Mesenchymal stem cell (in vitro differentiated cells and primary cell): ENCODE data around the gene COL4A5.

Experiments
- DNase-seq: peaks from one replicate; pipeline ENCODE4 v3.0.0-alpha.2; 2013
- H2AFZ ChIP-seq: one replicate; pipeline ENCODE4 v1.6.1; 2013; ENCODE audit warnings: low read depth, mild to moderate bottlenecking, control low read depth, inconsistent platforms, low read length, moderate library complexity
- H2AK5ac ChIP-seq: 2 replicates; pipeline ENCODE4 v1.6.1; 2013; ENCODE audit warnings: low read length, moderate library complexity, mild to moderate bottlenecking, inconsistent platforms; ENCODE audit not compliant: severe bottlenecking
- H2BK120ac ChIP-seq: one replicate; pipeline ENCODE4 v1.6.1; 2013; ENCODE audit warnings: low read depth, mild to moderate bottlenecking, inconsistent platforms, low read length, moderate library complexity
- H2BK12ac ChIP-seq, 2 experiments: one replicate each; pipeline ENCODE4 v1.6.1; 2013; ENCODE audit warnings: inconsistent platforms in 2 of 2, low read length in 2 of 2, mild to moderate bottlenecking in 2 of 2, moderate library complexity in 2 of 2, control low read depth in 1 of 2
- H2BK15ac ChIP-seq: one replicate; pipeline ENCODE4 v1.6.1; 2013; ENCODE audit warnings: mild to moderate bottlenecking, low read depth, inconsistent platforms; ENCODE audit not compliant: poor library complexity, severe bottlenecking
- H2BK5ac ChIP-seq: 2 replicates; pipeline ENCODE4 v1.6.1; 2013; ENCODE audit warnings: low read depth, mild to moderate bottlenecking, low read length, control low read depth, inconsistent platforms; ENCODE audit not compliant: poor library complexity, severe bottlenecking
- H3K14ac ChIP-seq, 2 experiments: one replicate each; pipeline ENCODE4 v1.6.1; 2013; ENCODE audit warnings: inconsistent platforms in 2 of 2, low read length in 2 of 2, control low read depth in 1 of 2, mild to moderate bottlenecking in 1 of 2, moderate library complexity in 1 of 2
- H3K18ac ChIP-seq, 2 experiments: one replicate each; pipeline ENCODE4 v1.6.1; 2013; ENCODE audit warnings: inconsistent platforms in 2 of 2, low read length in 2 of 2, control low read depth in 1 of 2, low read depth in 1 of 2, mild to moderate bottlenecking in 1 of 2
- H3K23ac ChIP-seq, 2 experiments: one replicate each; pipeline ENCODE4 v1.6.1; 2013; ENCODE audit warnings: inconsistent platforms in 2 of 2, low read length in 2 of 2, mild to moderate bottlenecking in 2 of 2, moderate library complexity in 2 of 2, control low read depth in 1 of 2
- H3K27ac ChIP-seq: 2 replicates; pipeline ENCODE4 v1.5.1; 2013; ENCODE audit warnings: mild to moderate bottlenecking, moderate library complexity, low read length, control low read depth, inconsistent platforms; ENCODE audit not compliant: poor library complexity, severe bottlenecking
- H3K27me3 ChIP-seq, 2 experiments: 2 replicates each; pipeline versions ENCODE4 v1.6.1 to v1.7.0; 2013; ENCODE audit warnings: low read length in 2 of 2, mild to moderate bottlenecking in 2 of 2, moderate library complexity in 2 of 2, control low read depth in 1 of 2, inconsistent platforms in 1 of 2; ENCODE audit not compliant: control insufficient read depth in 1 of 2, insufficient read depth in 1 of 2
- H3K36me3 ChIP-seq, 2 experiments: 2 replicates each; pipeline versions ENCODE4 v1.6.1 to v1.7.0; 2013; ENCODE audit warnings: low read length in 2 of 2, control low read depth in 1 of 2, inconsistent platforms in 1 of 2, low read depth in 1 of 2, mild to moderate bottlenecking in 1 of 2; ENCODE audit not compliant: insufficient read depth in 2 of 2, control insufficient read depth in 1 of 2
- H3K4ac ChIP-seq, 2 experiments: one replicate each; pipeline ENCODE4 v1.6.1; 2013; ENCODE audit warnings: inconsistent platforms in 2 of 2, low read length in 2 of 2, mild to moderate bottlenecking in 2 of 2, moderate library complexity in 2 of 2, control low read depth in 1 of 2, low read depth in 1 of 2
- H3K4me1 ChIP-seq: 2 replicates; pipeline ENCODE4 v1.6.1; 2013; ENCODE audit warnings: low read depth, low read length, control low read depth; ENCODE audit not compliant: control insufficient read depth, insufficient read depth
- H3K4me2 ChIP-seq: 2 replicates; pipeline ENCODE4 v1.6.1; 2013; ENCODE audit warnings: low read length, mild to moderate bottlenecking, inconsistent platforms; ENCODE audit not compliant: poor library complexity, severe bottlenecking
- H3K4me3 ChIP-seq, 2 experiments: 2 replicates each; pipeline versions ENCODE4 v1.5.1 to v1.7.0; 2013; ENCODE audit warnings: low read length in 2 of 2, mild to moderate bottlenecking in 2 of 2, control low read depth in 1 of 2, low read depth in 1 of 2; ENCODE audit not compliant: insufficient read depth in 1 of 2
- H3K79me1 ChIP-seq: replicated peaks from 2 replicates; pipeline ENCODE4 v1.6.1; 2013; ENCODE audit warnings: mild to moderate bottlenecking, control low read depth, low read length, inconsistent platforms; ENCODE audit not compliant: poor library complexity, severe bottlenecking
- H3K9ac ChIP-seq: 2 replicates; pipeline ENCODE4 v1.7.0; 2013; ENCODE audit warnings: mild to moderate bottlenecking, low read length, moderate library complexity
- H3K9me3 ChIP-seq: 2 replicates; pipeline ENCODE4 v1.7.0; 2013; ENCODE audit warnings: mild to moderate bottlenecking, low read length; ENCODE audit not compliant: control insufficient read depth
- H4K8ac ChIP-seq: one replicate; pipeline ENCODE4 v1.6.1; 2013; ENCODE audit warnings: inconsistent platforms, mild to moderate bottlenecking, low read length, moderate library complexity
- H4K91ac ChIP-seq: one replicate; pipeline ENCODE4 v1.6.1; 2013; ENCODE audit warnings: mild to moderate bottlenecking, low read length, inconsistent platforms
- WGBS: methylation state at CpG from one replicate; pipeline ENCODE4 v1.1.7; 2013; ENCODE audit warnings: mixed read lengths; 5-methylcytosine and 5-hydroxymethylcytosine counted together

COL4A5 gene

DNA sequence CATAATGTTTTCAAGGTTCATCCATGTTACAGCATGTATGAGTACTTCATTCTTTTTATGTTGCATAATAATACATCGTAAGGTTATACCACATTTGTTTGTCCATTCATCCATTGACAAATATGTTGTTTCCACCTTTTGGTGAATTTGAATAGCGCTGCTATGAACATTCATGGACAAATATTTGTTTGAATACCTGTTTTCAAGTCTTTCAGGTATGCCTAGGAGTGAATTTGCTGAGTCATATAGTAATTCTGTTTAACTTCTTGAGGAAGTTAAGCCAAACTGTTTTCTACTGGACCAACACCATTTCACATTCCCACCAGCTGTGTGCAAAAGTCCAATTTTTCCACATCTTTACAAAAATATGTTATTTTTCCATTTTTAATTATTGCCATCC is 265.2 kb downstream of the COL4A5 start:
- no peak for DNase-seq
- Histone ChIP-seq H3K4me2 (no peak overlapping the region), H2BK120ac (no peak overlapping the region), H3K23ac (no peak overlapping the region), H2BK5ac (no peak overlapping the region), H3K9ac (no peak overlapping the region), H3K79me1 (no peaks in the 10 kb centered on the region), H3K27me3 (peaks cover 0 to 24% of the 10 kb centered on the region in 2 experiments), H2BK12ac (no peak overlapping the region), H2AFZ (no peak overlapping the region), H3K4me1 (no peaks in the 10 kb centered on the region), H2BK15ac (no peak overlapping the region), H3K18ac (no peak overlapping the region), H3K14ac (no peak overlapping the region), H2AK5ac (no peak overlapping the region), H3K4me3 (no peak overlapping the region), H4K91ac (no peak overlapping the region), H4K8ac (no peak overlapping the region), H3K27ac (no peak overlapping the region), H3K36me3 (no peaks in the 10 kb centered on the region), H3K9me3 (no peaks in the 10 kb centered on the region), H3K4ac (no peak overlapping the region)
- WGBS: no CpG with 5 or more reads among the region's 2 CpGs

GRCh38 chrX:108712886-108713285 is 273.2 kb downstream of the COL4A5 start:
- H4K8ac ChIP-seq: no peak overlapping the region
- H3K27ac ChIP-seq: no peak overlapping the region
- no peak overlapping the region for H3K14ac ChIP-seq
- no peak overlapping the region for H2AFZ ChIP-seq
- no peak overlapping the region for H2BK120ac ChIP-seq
- WGBS: no CpG with 5 or more reads among the region's 1 CpG
- H2BK5ac ChIP-seq: no peak overlapping the region
- H3K9me3 ChIP-seq: peaks cover 3% of the 10 kb centered on the region
- no peak for DNase-seq
- H3K4me1 ChIP-seq: no peaks in the 10 kb centered on the region
- no peak overlapping the region for H2BK15ac ChIP-seq
- H2BK12ac ChIP-seq: no peak overlapping the region
- H3K36me3 ChIP-seq: no peaks in the 10 kb centered on the region
- H3K27me3 ChIP-seq: no peaks in the 10 kb centered on the region
- no peak overlapping the region for H3K18ac ChIP-seq
- no peaks in the 10 kb centered on the region for H3K79me1 ChIP-seq
- no peak overlapping the region for H3K4me3 ChIP-seq
- no peak overlapping the region for H2AK5ac ChIP-seq
- H3K9ac ChIP-seq: no peak overlapping the region
- no peak overlapping the region for H4K91ac ChIP-seq
- H3K4ac ChIP-seq: no peak overlapping the region
- no peak overlapping the region for H3K4me2 ChIP-seq
- H3K23ac ChIP-seq: no peak overlapping the region

GRCh38 chrX:108722561-108722960 is 282.9 kb downstream of the COL4A5 start:
- no peak overlapping the region for H3K4me2 ChIP-seq

DNA sequence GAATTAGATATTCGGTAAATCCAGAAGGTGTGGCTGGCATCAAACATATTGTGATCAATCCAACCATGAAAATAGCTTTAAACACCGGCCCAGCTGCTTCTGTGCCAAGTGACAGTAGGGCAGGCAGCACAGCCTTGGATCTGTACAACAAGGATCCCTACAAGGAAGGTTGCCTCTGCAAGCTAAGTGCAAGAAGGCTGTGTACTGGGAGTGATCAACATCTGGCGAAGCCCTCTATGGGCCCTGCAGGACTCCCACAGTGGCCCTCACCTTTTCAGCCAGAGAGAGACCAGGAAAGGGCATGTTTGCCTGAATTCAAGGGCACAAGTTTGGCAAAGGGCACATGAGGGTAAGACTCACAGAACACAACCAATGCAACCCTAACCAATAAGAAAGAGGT is 287.1 kb downstream of the COL4A5 start:
- Histone ChIP-seq H2BK120ac (no peak overlapping the region), H2BK5ac (no peak overlapping the region)
- 100% methylated on average over 1 of the region's 3 CpGs for WGBS

More at GRCh38 chrX:108722561-108722960, 282.9 kb downstream of the COL4A5 start:
- Histone ChIP-seq H3K9me3 (no peaks in the 10 kb centered on the region), H3K23ac (no peak overlapping the region), H2AK5ac (no peak overlapping the region), H2BK15ac (no peak overlapping the region), H3K27me3 (peaks cover 0 to 47% of the 10 kb centered on the region in 2 experiments), H3K4me3 (no peak overlapping the region), H2AFZ (no peak overlapping the region), H3K36me3 (no peaks in the 10 kb centered on the region), H4K8ac (no peak overlapping the region), H3K9ac (no peak overlapping the region), H2BK120ac (no peak overlapping the region), H3K18ac (no peak overlapping the region), H2BK12ac (no peak overlapping the region), H3K14ac (no peak overlapping the region), H3K79me1 (no peaks in the 10 kb centered on the region), H3K4me1 (no peaks in the 10 kb centered on the region), H4K91ac (no peak overlapping the region), H3K4ac (no peak overlapping the region), H3K27ac (no peak overlapping the region), H2BK5ac (no peak overlapping the region)
- 86% methylated on average over 2 of the region's 2 CpGs for WGBS
- DNase-seq: no peak

More for the DNA sequence above, 287.1 kb downstream of the COL4A5 start:
- Histone ChIP-seq H4K8ac (no peak overlapping the region), H3K4me2 (no peak overlapping the region), H3K9ac (no peak overlapping the region), H2BK12ac (no peak overlapping the region), H3K27ac (no peak overlapping the region), H3K79me1 (no peaks in the 10 kb centered on the region), H3K4ac (no peak overlapping the region), H2AK5ac (no peak overlapping the region), H3K9me3 (no peaks in the 10 kb centered on the region), H2BK15ac (no peak overlapping the region), H3K4me3 (no peak overlapping the region), H4K91ac (no peak overlapping the region), H3K4me1 (no peaks in the 10 kb centered on the region), H3K36me3 (no peaks in the 10 kb centered on the region), H3K27me3 (peaks cover 9 to 68% of the 10 kb centered on the region in 2 experiments), H3K23ac (no peak overlapping the region), H2AFZ (no peak overlapping the region), H3K14ac (no peak overlapping the region), H3K18ac (no peak overlapping the region)
- DNase-seq: no peak
